Measurements from ENCODE around the gene CCKAR. TPM values are rescaled to one million over a fixed set of nuclear protein-coding genes. Genes with fewer than 3 reads are reported as not detected.

CCKAR gene
- not detected in 2 replicates for total RNA-seq (2014; rRNA removed)
- not detected for polyA plus RNA-seq (2012)

- no peak for DNase-seq (ENCODE audit: low read depth)
Observed at GRCh38 chr4:26490111-26490959, at the start of gene CCKAR. Gene CCKAR (minus strand): TSS chr4:26490484. CDS start chr4:26490267, 217 bp downstream.

GRCh38 chr4:26533685-26534084 is 43.4 kb upstream of the CCKAR start:
- no peak for DNase-seq (ENCODE audit: low read depth)

- DNase-seq (ENCODE audit: low read depth), result no peak
Observed at GRCh38 chr4:26531491-26532116, 41.3 kb upstream of the CCKAR start.

GRCh38 chr4:26530099-26530498 is 39.8 kb upstream of the CCKAR start:
- DNase-seq (ENCODE audit: low read depth), result no peak

GRCh38 chr4:26529479-26529878 is 39.2 kb upstream of the CCKAR start:
- DNase-seq (ENCODE audit: low read depth), result peak; percentile 78

- DNase-seq (ENCODE audit: low read depth), result peak; percentile 36
Observed at GRCh38 chr4:26525771-26526150, 35.5 kb upstream of the CCKAR start.

GRCh38 chr4:26525136-26525770 is 35.0 kb upstream of the CCKAR start:
- peak; percentile 75 for DNase-seq (ENCODE audit: low read depth)

GRCh38 chr4:26524011-26524410 is 33.7 kb upstream of the CCKAR start:
- DNase-seq (ENCODE audit: low read depth), result no peak

GRCh38 chr4:26522478-26522877 is 32.2 kb upstream of the CCKAR start:
- peak; percentile 57 for DNase-seq (ENCODE audit: low read depth)

- no peak for DNase-seq (ENCODE audit: low read depth)
Observed at GRCh38 chr4:26520728-26521450, 30.6 kb upstream of the CCKAR start.

- DNase-seq (ENCODE audit: low read depth), result no peak
Observed at GRCh38 chr4:26515936-26516335, 25.7 kb upstream of the CCKAR start.

- DNase-seq (ENCODE audit: low read depth), result peak; percentile 23
Observed at GRCh38 chr4:26510334-26510964, 20.2 kb upstream of the CCKAR start.

GRCh38 chr4:26509681-26510333 is 19.5 kb upstream of the CCKAR start:
- DNase-seq (ENCODE audit: low read depth), result no peak

GRCh38 chr4:26507286-26507685 is 17.0 kb upstream of the CCKAR start:
- no peak for DNase-seq (ENCODE audit: low read depth)

- no peak for DNase-seq (ENCODE audit: low read depth)
Observed at GRCh38 chr4:26503844-26504243, 13.6 kb upstream of the CCKAR start.

- peak; percentile 62 for DNase-seq (ENCODE audit: low read depth)
Observed at GRCh38 chr4:26503427-26503826, 13.1 kb upstream of the CCKAR start.

GRCh38 chr4:26500565-26500999 is 10.3 kb upstream of the CCKAR start:
- DNase-seq (ENCODE audit: low read depth), result peak; percentile 92

- no peak for DNase-seq (ENCODE audit: low read depth)
Observed at GRCh38 chr4:26496207-26496783, 6.0 kb upstream of the CCKAR start.

- DNase-seq (ENCODE audit: low read depth), result peak; percentile 28
Observed at GRCh38 chr4:26493461-26493860, 3.2 kb upstream of the CCKAR start.

GRCh38 chr4:26491449-26492170 is 1.3 kb upstream of the CCKAR start:
- no peak for DNase-seq (ENCODE audit: low read depth)

All from LHCN-M2 (cell line).